Measurements from ENCODE around the gene GTF2A1L. TPM values are rescaled to one million over a fixed set of nuclear protein-coding genes. Genes with fewer than 3 reads are reported as not detected.

The GTF2A1L gene, protein sequence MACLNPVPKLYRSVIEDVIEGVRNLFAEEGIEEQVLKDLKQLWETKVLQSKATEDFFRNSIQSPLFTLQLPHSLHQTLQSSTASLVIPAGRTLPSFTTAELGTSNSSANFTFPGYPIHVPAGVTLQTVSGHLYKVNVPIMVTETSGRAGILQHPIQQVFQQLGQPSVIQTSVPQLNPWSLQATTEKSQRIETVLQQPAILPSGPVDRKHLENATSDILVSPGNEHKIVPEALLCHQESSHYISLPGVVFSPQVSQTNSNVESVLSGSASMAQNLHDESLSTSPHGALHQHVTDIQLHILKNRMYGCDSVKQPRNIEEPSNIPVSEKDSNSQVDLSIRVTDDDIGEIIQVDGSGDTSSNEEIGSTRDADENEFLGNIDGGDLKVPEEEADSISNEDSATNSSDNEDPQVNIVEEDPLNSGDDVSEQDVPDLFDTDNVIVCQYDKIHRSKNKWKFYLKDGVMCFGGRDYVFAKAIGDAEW
- 1.5 and 5.0 TPM in 2 replicates for total RNA-seq

GRCh38 chr2:48617618-48618017, at the start of gene GTF2A1L:
Gene GTF2A1L, plus strand, starts transcription at chr2:48617856. Its CDS starts 19 bp downstream, at chr2:48617875.

Other genes starting within 250 kb of the GTF2A1L start
- 23.2 and 36.8 TPM in 2 replicates for gene PPP1R21, start 177.1 kb upstream of the GTF2A1L start, total RNA-seq
- 14.5 and 54.0 TPM in 2 replicates for gene STON1, start 87.7 kb upstream of the GTF2A1L start, total RNA-seq
- under 0.01 TPM in 1 of 2 replicates, not detected in the other for gene LHCGR, start 137.9 kb downstream of the GTF2A1L start, total RNA-seq

All from smooth muscle cell of the umbilical artery (primary cell).